Lower leg skin (tissue), 4 donors: ENCODE results near the gene PLXNC1. TPM values are rescaled to one million over a fixed set of nuclear protein-coding genes. Genes with fewer than 3 reads are reported as not detected.

Experiments
- DNase-seq, 2 donors: peaks; one replicate each; pipeline ENCODE4 v3.0.0-alpha.2; 2019; ENCODE audit warnings: low spot score in 2 of 2
- H3K4me3 ChIP-seq: fragments of 200-600 bp; sonication (generic); 2 replicates; pipeline ENCODE4 v1.5.1; 2017; ENCODE audit warnings: mild to moderate bottlenecking, low read depth; ENCODE audit not compliant: poor library complexity, severe bottlenecking
- POLR2A ChIP-seq, 2 donors: fragments of 450-650 bp; IDR thresholded peaks; one replicate each; pipeline ENCODE4 v1.6.1; 2016 to 2017; ENCODE audit warnings: antibody characterized with exemption in 2 of 2, mild to moderate bottlenecking in 1 of 2, moderate library complexity in 1 of 2
- WGBS, 2 donors: methylation state at CpG; one replicate each; pipeline ENCODE4 v1.1.5; 2018; 5-methylcytosine and 5-hydroxymethylcytosine counted together
- intact Hi-C: fragments of 100-400 bp; cut with DNase I; formaldehyde crosslinking; loops from one replicate; pipeline ENCODE4 v1.15.0; 2023; ENCODE audit warnings: low total_unique reads
- total RNA-seq, 4 donors: library from RNA; depleted of rRNA; stranded (reverse); fragments of >200 nt; gene quantifications; one replicate each; pipeline ENCODE4 v1.1.0, GENCODE V29; 2016
- TF ChIP-seq, protein P1 (sequence below), 3 donors: fragments of 450-650 bp; IDR thresholded peaks; one replicate each; pipeline ENCODE4 v1.5.1; 2016; ENCODE audit warnings: antibody characterized with exemption in 3 of 3, mild to moderate bottlenecking in 3 of 3, moderate library complexity in 2 of 3

Gene PLXNC1
- total RNA-seq, 4 donors from 2014 or later: 7.6 to 10.8 (median 8.2) TPM

GRCh38 chr12:94262228-94263010 lies 114.0 kb downstream of the PLXNC1 start:
- intact Hi-C loops: no loop called here
- peak overlapping the region; percentile 6 for H3K4me3 ChIP-seq
- TF ChIP-seq, protein P1, sequence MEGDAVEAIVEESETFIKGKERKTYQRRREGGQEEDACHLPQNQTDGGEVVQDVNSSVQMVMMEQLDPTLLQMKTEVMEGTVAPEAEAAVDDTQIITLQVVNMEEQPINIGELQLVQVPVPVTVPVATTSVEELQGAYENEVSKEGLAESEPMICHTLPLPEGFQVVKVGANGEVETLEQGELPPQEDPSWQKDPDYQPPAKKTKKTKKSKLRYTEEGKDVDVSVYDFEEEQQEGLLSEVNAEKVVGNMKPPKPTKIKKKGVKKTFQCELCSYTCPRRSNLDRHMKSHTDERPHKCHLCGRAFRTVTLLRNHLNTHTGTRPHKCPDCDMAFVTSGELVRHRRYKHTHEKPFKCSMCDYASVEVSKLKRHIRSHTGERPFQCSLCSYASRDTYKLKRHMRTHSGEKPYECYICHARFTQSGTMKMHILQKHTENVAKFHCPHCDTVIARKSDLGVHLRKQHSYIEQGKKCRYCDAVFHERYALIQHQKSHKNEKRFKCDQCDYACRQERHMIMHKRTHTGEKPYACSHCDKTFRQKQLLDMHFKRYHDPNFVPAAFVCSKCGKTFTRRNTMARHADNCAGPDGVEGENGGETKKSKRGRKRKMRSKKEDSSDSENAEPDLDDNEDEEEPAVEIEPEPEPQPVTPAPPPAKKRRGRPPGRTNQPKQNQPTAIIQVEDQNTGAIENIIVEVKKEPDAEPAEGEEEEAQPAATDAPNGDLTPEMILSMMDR (IDR thresholded peaks at IDR 0.05): no peak
- no peak for TF ChIP-seq POLR2A (IDR thresholded peaks at IDR 0.05)
- 4 to 5% methylated on average over 16 to 17 of the region's 17 CpGs for WGBS, 2 donors
- DNase-seq: peak; percentile 85 to 94

DNA sequence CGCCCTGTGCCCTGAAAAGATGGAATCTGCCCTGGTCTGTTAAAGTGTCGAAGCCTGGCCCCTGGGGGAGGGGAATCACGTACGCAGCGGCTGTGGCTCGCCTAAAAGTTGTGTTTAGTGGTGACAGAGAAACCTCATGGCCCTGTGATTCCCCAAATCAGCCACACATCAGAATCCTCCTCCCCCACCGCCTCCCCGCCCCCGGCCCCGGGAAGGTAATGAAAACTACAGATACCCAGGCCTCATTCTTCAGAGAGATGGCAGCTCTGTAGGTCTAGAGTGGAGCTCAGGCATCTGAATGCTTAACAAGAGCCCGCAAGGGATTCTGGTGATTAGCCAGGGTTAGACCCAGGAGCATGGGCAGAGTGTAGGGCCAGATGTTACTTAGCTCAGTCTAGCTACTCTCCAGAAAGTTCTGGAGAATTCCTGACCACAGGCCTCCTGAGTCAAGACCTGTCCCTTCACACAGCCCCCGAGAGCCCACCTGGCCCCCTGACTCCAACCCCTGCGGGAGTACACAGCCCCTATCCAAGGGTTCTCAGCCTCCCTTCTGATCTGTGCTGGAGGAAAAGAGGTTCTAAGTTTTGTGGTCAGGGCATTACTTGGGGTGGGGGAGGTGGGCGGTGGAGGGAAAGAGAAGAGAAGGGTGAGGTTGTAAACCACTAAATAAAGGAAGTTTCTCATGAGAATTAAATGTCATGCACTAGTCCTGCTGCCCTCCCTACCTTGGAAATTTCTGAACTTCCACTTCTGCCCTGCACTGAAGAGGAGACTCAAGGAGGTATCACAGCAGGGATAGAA lies 114.8 kb downstream of the PLXNC1 start:
- WGBS, 2 donors: 66 to 73% methylated on average over 14 of the region's 14 CpGs
- H3K4me3 ChIP-seq: no peak overlapping the region
- no peak for DNase-seq
- intact Hi-C loops: no loop called here
- TF ChIP-seq, protein P1 (IDR thresholded peaks at IDR 0.05): no peak
- no peak for TF ChIP-seq POLR2A (IDR thresholded peaks at IDR 0.05)

DNA sequence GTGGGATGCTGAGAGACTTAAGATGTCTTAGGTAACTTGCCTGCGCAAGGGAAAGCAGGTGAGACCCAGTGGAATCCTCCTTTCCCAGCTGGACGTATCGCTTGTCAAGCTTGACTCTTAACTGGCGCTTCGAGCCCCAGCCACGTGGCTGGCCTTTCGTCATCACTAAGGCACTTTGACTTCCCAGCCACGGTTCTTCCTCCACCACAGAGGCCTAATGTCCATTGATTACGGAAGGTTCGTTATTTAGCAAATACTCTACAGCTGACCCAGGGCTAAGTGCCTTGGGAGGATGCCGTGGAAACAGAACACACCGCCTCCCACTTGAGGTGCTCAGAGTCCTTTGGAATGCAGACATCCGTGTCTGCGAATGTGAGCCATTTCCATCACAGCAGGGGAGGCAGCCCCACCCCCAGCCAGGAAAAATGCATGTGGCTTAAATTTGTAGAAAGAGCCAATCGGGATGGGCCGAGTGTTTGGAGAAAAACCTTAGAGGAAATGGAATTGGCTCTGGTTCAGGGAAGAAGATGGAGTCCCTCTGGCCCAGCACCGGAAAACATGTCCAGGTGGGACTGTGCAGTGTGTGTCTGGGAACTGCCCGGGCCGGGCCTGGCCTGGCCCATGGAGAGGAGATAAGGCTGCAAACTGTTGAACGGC lies 115.7 kb downstream of the PLXNC1 start:
- no peak overlapping the region for H3K4me3 ChIP-seq
- TF ChIP-seq, protein P1 (IDR thresholded peaks at IDR 0.05): no peak
- no peak for TF ChIP-seq POLR2A (IDR thresholded peaks at IDR 0.05)
- 78 to 81% methylated on average over 20 of the region's 20 CpGs for WGBS, 2 donors
- no peak for DNase-seq
- intact Hi-C loops: no loop called here

GRCh38 chr12:94264736-94265485 lies 116.5 kb downstream of the PLXNC1 start:
- WGBS, 2 donors: 72 to 73% methylated on average over 19 of the region's 19 CpGs
- H3K4me3 ChIP-seq: no peak overlapping the region
- intact Hi-C loops: no loop called here
- DNase-seq: no peak
- no peak for TF ChIP-seq POLR2A (IDR thresholded peaks at IDR 0.05)
- TF ChIP-seq, protein P1 (IDR thresholded peaks at IDR 0.05): no peak

- TF ChIP-seq, protein P1 (IDR thresholded peaks at IDR 0.05): no peak
- H3K4me3 ChIP-seq: no peak overlapping the region
- intact Hi-C loops: no loop called here
- no peak for DNase-seq
- 54 to 59% methylated on average over 7 of the region's 7 CpGs for WGBS, 2 donors
Measured at GRCh38 chr12:94265539-94265938, 117.2 kb downstream of the PLXNC1 start.
